ENCODE results near the gene SLC37A2. TPM values are rescaled to one million over a fixed set of nuclear protein-coding genes. Genes with fewer than 3 reads are reported as not detected.

The SLC37A2 gene
- total and polyA plus RNA-seq, 12 donors: 15.3 to 389 (median 173) TPM

GRCh38 chr11:125068368-125068767, 5.3 kb downstream of the SLC37A2 start:
- Histone ChIP-seq H3K27me3 (no peaks in the 10 kb centered on the region), H3K27ac (peak overlapping the region; percentile 78 to 97 (median 95)), H3K9me3 (replicated peaks in 1 of 3) (no peaks in the 10 kb centered on the region), H3K4me3 (no peak overlapping the region), H3K4me1 (replicated peaks in 1 of 2) (peaks cover 45 to 78% of the 10 kb centered on the region in 2 donors), H3K36me3 (replicated peaks in 1 of 2) (no peaks in the 10 kb centered on the region)
- intact Hi-C loops (cut with DNase I): no loop called here
- WGBS, 4 donors: 77 to 92% (median 86%) methylated on average over 4 of the region's 4 CpGs
- DNase-seq: peak in 1 of 7 donors; percentile 8
- TF ChIP-seq, protein P1, sequence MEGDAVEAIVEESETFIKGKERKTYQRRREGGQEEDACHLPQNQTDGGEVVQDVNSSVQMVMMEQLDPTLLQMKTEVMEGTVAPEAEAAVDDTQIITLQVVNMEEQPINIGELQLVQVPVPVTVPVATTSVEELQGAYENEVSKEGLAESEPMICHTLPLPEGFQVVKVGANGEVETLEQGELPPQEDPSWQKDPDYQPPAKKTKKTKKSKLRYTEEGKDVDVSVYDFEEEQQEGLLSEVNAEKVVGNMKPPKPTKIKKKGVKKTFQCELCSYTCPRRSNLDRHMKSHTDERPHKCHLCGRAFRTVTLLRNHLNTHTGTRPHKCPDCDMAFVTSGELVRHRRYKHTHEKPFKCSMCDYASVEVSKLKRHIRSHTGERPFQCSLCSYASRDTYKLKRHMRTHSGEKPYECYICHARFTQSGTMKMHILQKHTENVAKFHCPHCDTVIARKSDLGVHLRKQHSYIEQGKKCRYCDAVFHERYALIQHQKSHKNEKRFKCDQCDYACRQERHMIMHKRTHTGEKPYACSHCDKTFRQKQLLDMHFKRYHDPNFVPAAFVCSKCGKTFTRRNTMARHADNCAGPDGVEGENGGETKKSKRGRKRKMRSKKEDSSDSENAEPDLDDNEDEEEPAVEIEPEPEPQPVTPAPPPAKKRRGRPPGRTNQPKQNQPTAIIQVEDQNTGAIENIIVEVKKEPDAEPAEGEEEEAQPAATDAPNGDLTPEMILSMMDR (IDR thresholded peaks at IDR 0.05): no peak
- TF ChIP-seq POLR2A (IDR thresholded peaks at IDR 0.05): no peak

DNA sequence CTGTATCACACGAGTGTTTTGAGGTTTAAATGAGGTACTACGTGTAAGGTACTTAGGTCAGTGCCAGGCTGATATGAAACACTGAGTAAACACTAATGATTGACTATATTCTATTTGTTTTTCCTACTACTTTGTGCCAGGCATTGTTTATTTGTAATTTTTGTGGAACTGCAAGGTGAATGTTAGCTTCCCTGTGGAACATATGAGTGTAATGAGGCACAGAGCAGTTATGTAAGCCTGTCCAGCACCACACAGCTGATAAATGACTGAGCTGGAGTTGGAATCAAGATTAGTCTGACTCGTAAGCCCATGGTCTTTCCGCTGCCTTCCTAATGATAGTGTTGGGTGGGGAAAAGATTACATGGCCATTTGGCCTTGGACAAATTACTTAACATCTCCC, 5.9 kb downstream of the SLC37A2 start:
- WGBS, 4 donors: 33 to 55% (median 51%) methylated on average over 4 of the region's 4 CpGs
- Histone ChIP-seq H3K9me3 (replicated peaks in 1 of 3) (no peaks in the 10 kb centered on the region), H3K36me3 (replicated peaks in 1 of 2) (no peaks in the 10 kb centered on the region), H3K4me3 (no peak overlapping the region), H3K4me1 (replicated peaks in 1 of 2) (peaks cover 43 to 84% of the 10 kb centered on the region in 2 donors), H3K27me3 (no peaks in the 10 kb centered on the region), H3K27ac (peak overlapping the region; percentile 78 to 97 (median 95))
- TF ChIP-seq, protein P1 (IDR thresholded peaks at IDR 0.05): no peak
- peak in 1 of 2 donors; percentile 66 for TF ChIP-seq POLR2A (IDR thresholded peaks at IDR 0.05)
- intact Hi-C loops (cut with DNase I): no loop called here
- DNase-seq: peak in 6 of 7 donors; percentile 47 to 83 (median 78)

- H3K27me3 ChIP-seq: no peaks in the 10 kb centered on the region
- no peaks in the 10 kb centered on the region for H3K36me3 ChIP-seq (replicated peaks in 1 of 2)
- intact Hi-C loops (cut with DNase I): no loop called here
- peak overlapping the region; percentile 78 to 97 (median 95) for H3K27ac ChIP-seq
- no peak overlapping the region for H3K4me3 ChIP-seq
- no peak for TF ChIP-seq POLR2A (IDR thresholded peaks at IDR 0.05)
- peaks cover 41 to 92% of the 10 kb centered on the region in 2 donors for H3K4me1 ChIP-seq (replicated peaks in 1 of 2)
- 64 to 100% (median 66%) methylated on average over 1 to 5 of the region's 5 CpGs for WGBS, 4 donors
- DNase-seq: peak in 4 of 7 donors; percentile 28 to 51 (median 31)
- no peaks in the 10 kb centered on the region for H3K9me3 ChIP-seq (replicated peaks in 1 of 3)
Observed at GRCh38 chr11:125069796-125070195, 6.7 kb downstream of the SLC37A2 start.

- H3K27ac ChIP-seq: peak overlapping the region; percentile 78 to 97 (median 95)
- peak in 1 of 2 donors; percentile 75 for TF ChIP-seq POLR2A (IDR thresholded peaks at IDR 0.05)
- TF ChIP-seq, protein P1 (IDR thresholded peaks at IDR 0.05): no peak
- WGBS, 4 donors: 13 to 29% (median 25%) methylated on average over 6 to 7 of the region's 7 CpGs
- H3K27me3 ChIP-seq: no peaks in the 10 kb centered on the region
- no peak overlapping the region for H3K4me3 ChIP-seq
- DNase-seq: peak; percentile 92 to 98 (median 96)
- H3K4me1 ChIP-seq (replicated peaks in 1 of 2): peaks cover 41 to 95% of the 10 kb centered on the region in 2 donors
- no peaks in the 10 kb centered on the region for H3K36me3 ChIP-seq (replicated peaks in 1 of 2)
- intact Hi-C loops (cut with DNase I): no loop called here
- H3K9me3 ChIP-seq (replicated peaks in 1 of 3): no peaks in the 10 kb centered on the region
Observed at GRCh38 chr11:125070699-125071254, 7.7 kb downstream of the SLC37A2 start.

DNA sequence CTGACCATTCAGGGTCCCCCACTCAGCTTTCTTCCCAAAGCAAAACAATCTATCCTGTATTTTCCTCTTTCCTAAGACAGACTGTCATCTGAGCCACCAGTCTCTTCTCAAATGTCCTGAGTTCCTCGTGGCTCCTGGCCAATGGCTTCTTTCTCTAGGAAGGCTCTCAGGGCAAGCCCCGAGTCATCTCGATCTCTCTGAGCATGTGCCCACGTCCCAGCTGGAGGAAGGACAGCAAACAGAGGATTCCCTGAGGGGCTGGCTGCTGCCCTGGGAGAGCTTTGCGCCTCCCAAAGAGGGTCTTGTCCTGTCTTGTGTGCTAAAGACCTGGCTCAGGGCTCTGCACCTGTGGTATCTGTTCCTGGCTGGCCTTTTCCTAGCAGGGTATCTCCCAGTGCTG, 8.3 kb downstream of the SLC37A2 start:
- Histone ChIP-seq H3K4me1 (replicated peaks in 1 of 2) (peaks cover 41 to 96% of the 10 kb centered on the region in 2 donors), H3K9me3 (replicated peaks in 1 of 3) (no peaks in the 10 kb centered on the region), H3K27me3 (no peaks in the 10 kb centered on the region), H3K27ac (peak overlapping the region; percentile 78 to 97 (median 95)), H3K4me3 (no peak overlapping the region), H3K36me3 (replicated peaks in 1 of 2) (no peaks in the 10 kb centered on the region)
- WGBS, 4 donors: 25 to 44% (median 33%) methylated on average over 4 to 5 of the region's 5 CpGs
- intact Hi-C loops (cut with DNase I): no loop called here
- TF ChIP-seq POLR2A (IDR thresholded peaks at IDR 0.05): no peak
- TF ChIP-seq, protein P1 (IDR thresholded peaks at IDR 0.05): no peak
- DNase-seq: peak in 6 of 7 donors; percentile 57 to 79 (median 68)
